ENCODE measurements around the gene MAPK12.

DNA sequence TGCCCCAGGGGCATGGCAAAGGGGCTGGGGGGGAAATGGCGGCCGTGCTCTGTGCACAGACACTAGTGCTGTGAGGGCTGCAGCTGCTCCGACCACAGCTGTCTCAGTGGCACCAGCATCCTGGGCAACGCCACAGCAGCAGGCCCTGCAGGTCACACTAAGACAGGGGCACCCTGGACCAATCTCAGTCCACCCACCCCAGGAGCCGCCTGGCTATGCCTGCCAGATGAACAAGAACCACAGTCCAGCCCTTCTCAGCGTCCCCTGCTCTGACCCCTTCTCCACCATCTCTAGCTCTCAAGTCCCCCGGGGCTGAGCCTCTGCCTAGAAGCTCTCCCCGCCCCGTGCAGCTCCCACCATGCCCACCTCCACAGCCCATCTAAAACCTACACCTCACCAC is 33.1 kb downstream of the MAPK12 start:
- TF ChIP-seq, protein P1, sequence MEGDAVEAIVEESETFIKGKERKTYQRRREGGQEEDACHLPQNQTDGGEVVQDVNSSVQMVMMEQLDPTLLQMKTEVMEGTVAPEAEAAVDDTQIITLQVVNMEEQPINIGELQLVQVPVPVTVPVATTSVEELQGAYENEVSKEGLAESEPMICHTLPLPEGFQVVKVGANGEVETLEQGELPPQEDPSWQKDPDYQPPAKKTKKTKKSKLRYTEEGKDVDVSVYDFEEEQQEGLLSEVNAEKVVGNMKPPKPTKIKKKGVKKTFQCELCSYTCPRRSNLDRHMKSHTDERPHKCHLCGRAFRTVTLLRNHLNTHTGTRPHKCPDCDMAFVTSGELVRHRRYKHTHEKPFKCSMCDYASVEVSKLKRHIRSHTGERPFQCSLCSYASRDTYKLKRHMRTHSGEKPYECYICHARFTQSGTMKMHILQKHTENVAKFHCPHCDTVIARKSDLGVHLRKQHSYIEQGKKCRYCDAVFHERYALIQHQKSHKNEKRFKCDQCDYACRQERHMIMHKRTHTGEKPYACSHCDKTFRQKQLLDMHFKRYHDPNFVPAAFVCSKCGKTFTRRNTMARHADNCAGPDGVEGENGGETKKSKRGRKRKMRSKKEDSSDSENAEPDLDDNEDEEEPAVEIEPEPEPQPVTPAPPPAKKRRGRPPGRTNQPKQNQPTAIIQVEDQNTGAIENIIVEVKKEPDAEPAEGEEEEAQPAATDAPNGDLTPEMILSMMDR (conservative IDR thresholded peaks at IDR 0.05), result no peak
- no peak for TF ChIP-seq ZFX (IDR thresholded peaks at IDR 0.05)
